Aorta (tissue), 5 donors: ENCODE data around the gene OR5B17. TPM values are rescaled to one million over a fixed set of nuclear protein-coding genes. Genes with fewer than 3 reads are reported as not detected.

Source experiments
- ATAC-seq: fragments of 200-7000 bp; cut with Tn5 transposase; one replicate; pipeline ENCODE4 v1.9.1; 2022; ENCODE audit warnings: moderate library complexity; ENCODE audit not compliant: low FRiP score
- DNase-seq, 2 donors: peaks; one replicate each; pipeline ENCODE4 v3.0.0-alpha.2; 2020
- H3K27ac ChIP-seq, 2 donors: one replicate each; pipeline ENCODE4 v1.5.1; 2013; ENCODE audit warnings: low read length in 2 of 2, mild to moderate bottlenecking in 2 of 2, moderate library complexity in 2 of 2, control low read depth in 1 of 2, inconsistent platforms in 1 of 2, low read depth in 1 of 2
- H3K27me3 ChIP-seq, 2 donors: one replicate each; pipeline ENCODE4 v1.6.1; 2013; ENCODE audit warnings: control low read depth in 1 of 2, low read length in 1 of 2, mild to moderate bottlenecking in 1 of 2, moderate library complexity in 1 of 2; ENCODE audit not compliant: insufficient read depth in 2 of 2, control insufficient read depth in 1 of 2
- H3K36me3 ChIP-seq, 2 donors: one replicate each; pipeline ENCODE4 v1.6.1; 2013; ENCODE audit warnings: control low read depth in 1 of 2, low read length in 1 of 2, mild to moderate bottlenecking in 1 of 2; ENCODE audit not compliant: insufficient read depth in 2 of 2, control insufficient read depth in 1 of 2
- H3K4me1 ChIP-seq, 2 donors: one replicate each; pipeline ENCODE4 v1.6.1; 2013; ENCODE audit warnings: low read length in 2 of 2, control low read depth in 1 of 2, mild to moderate bottlenecking in 1 of 2, moderate library complexity in 1 of 2; ENCODE audit not compliant: insufficient read depth in 2 of 2, control insufficient read depth in 1 of 2
- H3K4me3 ChIP-seq, 2 donors: one replicate each; pipeline ENCODE4 v1.5.1; 2013; ENCODE audit warnings: low read length in 2 of 2, control low read depth in 1 of 2, mild to moderate bottlenecking in 1 of 2
- H3K9me3 ChIP-seq: one replicate; pipeline ENCODE4 v1.6.1; 2013; ENCODE audit warnings: mild to moderate bottlenecking, low read length; ENCODE audit not compliant: control insufficient read depth
- WGBS, 2 donors: extraction: QIAGEN DNeasy Blood & Tissue Kit; methylation state at CpG; one replicate each; pipeline ENCODE4 v1.1.7; 2013; 5-methylcytosine and 5-hydroxymethylcytosine counted together
- intact Hi-C, 2 donors: fragments of 100-400 bp; cut with DNase I; formaldehyde crosslinking; loops; one replicate each; pipeline versions ENCODE4 v1.14.2 to v1.15.0; 2022
- polyA plus RNA-seq, 2 donors: library from polyadenylated mRNA; stranded (reverse); fragments of 200-250 nt; gene quantifications; one replicate each; pipeline ENCODE4 v1.2.3, GENCODE V29; 2013
- total RNA-seq, 2 donors: library from RNA; stranded (reverse); fragmentation: NEBNext Ultra II Directional; extraction: Animal tissue kit (Norgen Biotek cat#: 25700); gene quantifications; one replicate each; pipeline ENCODE4 v1.2.1, GENCODE V29; 2021
- donor health status: healthy with polysubstance abuse.
- donor health status: Bipolar disorder and iron deficiency.
- donor health status: DM: no; HTN: no; CAD: no.
- donor health status: DM: no; HTN: no; CAD: no.
- donor health status: DM: yes; HTN: yes; CAD: no.

The OR5B17 gene
- total and polyA plus RNA-seq, 4 donors, result not detected

DNA sequence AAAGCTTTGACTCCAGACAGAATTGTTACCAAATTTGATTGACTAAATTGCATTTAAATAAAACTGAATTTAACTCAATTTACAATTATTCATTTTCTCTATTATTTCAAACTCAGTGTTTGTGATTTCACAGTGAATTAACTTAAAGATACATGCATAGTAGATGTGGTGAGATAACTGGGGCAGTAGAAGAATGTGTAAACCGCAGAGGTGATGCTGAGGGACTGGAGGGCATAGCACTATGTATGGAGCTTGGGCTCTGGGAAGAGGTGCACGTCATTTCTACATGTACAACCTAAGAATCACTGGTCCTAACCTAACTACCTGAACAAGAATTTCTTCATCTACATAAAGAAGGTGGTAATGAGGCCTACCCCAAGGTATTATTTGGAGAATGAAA lies 13.7 kb downstream of the OR5B17 start:
- no peak for ATAC-seq
- no peaks in the 10 kb centered on the region for H3K4me1 ChIP-seq
- DNase-seq, result no peak
- intact Hi-C loops, result no loop called here
- no peaks in the 10 kb centered on the region for H3K9me3 ChIP-seq
- no peak overlapping the region for H3K27ac ChIP-seq
- 39 to 49% methylated on average over 2 of the region's 2 CpGs for WGBS, 2 donors
- no peaks in the 10 kb centered on the region for H3K27me3 ChIP-seq
- no peak overlapping the region for H3K4me3 ChIP-seq
- H3K36me3 ChIP-seq, result no peaks in the 10 kb centered on the region

DNA sequence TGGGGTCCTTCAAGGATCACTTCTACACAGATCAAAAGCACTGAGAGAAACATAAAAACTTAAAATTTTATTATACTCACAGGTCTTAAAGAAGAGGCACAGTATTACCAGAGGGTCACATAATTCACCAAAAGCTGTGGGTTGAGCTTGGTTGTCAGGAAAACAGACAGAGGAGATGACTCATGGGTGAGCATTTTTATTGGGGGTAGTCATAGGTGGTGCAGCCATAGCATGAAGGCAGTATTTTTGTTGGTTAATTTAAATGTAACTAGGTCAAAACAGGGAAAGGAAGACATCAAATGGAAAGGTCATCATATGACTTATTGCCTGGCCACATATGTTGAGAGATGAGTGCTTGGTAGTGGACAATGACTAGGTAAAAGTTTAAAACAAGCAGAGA lies 24.2 kb downstream of the OR5B17 start:
- Histone ChIP-seq H3K36me3 (no peaks in the 10 kb centered on the region), H3K4me3 (no peak overlapping the region), H3K9me3 (no peaks in the 10 kb centered on the region), H3K27ac (no peak overlapping the region), H3K27me3 (no peaks in the 10 kb centered on the region), H3K4me1 (no peaks in the 10 kb centered on the region)
- intact Hi-C loops, result no loop called here
- no peak for ATAC-seq
- no peak for DNase-seq

DNA sequence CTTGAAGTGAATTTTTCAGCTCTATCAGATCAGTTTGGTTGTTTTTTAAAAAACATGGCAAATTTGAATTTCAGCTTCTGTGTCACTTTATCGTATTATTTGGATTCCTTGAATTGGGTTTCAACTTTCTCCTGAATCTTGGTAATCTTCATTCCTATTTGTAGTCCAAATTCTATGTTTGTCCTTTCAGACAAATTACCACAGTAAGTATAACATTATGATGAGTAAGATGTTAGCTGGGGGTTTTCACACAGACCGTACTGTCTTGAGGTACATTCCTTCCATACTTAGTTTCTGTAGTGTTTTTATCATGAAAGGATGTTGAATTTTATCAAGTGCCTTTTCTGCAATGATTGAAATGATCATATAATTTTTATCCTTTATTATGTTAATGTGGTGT lies 28.0 kb downstream of the OR5B17 start:
- ATAC-seq, result no peak
- Histone ChIP-seq H3K9me3 (no peaks in the 10 kb centered on the region), H3K4me1 (no peaks in the 10 kb centered on the region), H3K4me3 (no peak overlapping the region), H3K27me3 (no peaks in the 10 kb centered on the region), H3K27ac (no peak overlapping the region), H3K36me3 (no peaks in the 10 kb centered on the region)
- DNase-seq, result no peak
- intact Hi-C loops, result no loop called here
- 71 to 77% methylated on average over 2 of the region's 2 CpGs for WGBS, 2 donors

DNA sequence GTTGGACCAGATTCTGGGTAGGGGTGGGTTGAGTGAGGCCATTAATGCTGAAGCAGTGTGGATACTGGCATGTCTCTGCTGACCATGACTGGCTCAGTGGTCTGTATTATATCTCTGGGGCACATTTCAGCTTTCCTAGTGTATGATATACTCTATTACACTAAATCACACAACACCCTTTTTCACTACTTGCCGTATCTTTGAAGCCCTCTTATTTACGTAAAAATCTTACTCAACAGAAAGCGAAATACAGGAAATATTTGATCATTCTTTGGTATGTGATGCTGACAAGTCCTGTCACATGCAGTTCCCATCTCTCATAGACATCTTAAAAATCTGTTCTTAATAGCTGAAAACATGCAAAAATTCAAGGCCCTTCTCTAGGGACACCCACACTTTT lies 40.3 kb downstream of the OR5B17 start:
- Histone ChIP-seq H3K27me3 (no peaks in the 10 kb centered on the region), H3K9me3 (no peaks in the 10 kb centered on the region), H3K4me3 (no peak overlapping the region), H3K27ac (no peak overlapping the region), H3K4me1 (no peaks in the 10 kb centered on the region), H3K36me3 (no peaks in the 10 kb centered on the region)
- no peak for ATAC-seq
- WGBS, 2 donors, result 3 to 20% methylated on average over 3 of the region's 3 CpGs
- intact Hi-C loops, result no loop called here
- DNase-seq, result no peak

DNA sequence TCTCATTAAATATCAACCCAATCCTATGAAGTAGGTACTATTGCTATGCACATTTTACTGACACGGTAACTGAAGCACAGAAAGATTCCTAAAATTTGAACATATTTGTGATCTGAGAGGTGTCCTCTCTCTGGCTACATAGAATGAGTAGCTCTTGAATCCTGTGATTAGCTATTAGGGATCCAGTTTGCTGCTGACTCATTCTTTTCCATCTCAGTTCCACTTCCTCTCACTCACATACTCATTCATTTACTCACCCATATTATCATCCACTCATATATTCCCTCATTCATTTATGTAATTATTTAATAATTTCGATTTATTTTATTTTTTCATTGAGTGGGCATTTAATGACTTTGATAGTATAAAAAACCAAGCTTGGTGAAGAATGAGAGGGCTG lies 42.7 kb downstream of the OR5B17 start:
- no peak for ATAC-seq
- H3K27me3 ChIP-seq, result no peaks in the 10 kb centered on the region
- WGBS, 2 donors, result 64 to 70% methylated on average over 2 of the region's 2 CpGs

More for the DNA sequence above, 42.7 kb downstream of the OR5B17 start:
- Histone ChIP-seq H3K4me1 (no peaks in the 10 kb centered on the region), H3K4me3 (no peak overlapping the region), H3K9me3 (no peaks in the 10 kb centered on the region), H3K36me3 (no peaks in the 10 kb centered on the region), H3K27ac (no peak overlapping the region)
- intact Hi-C loops, result no loop called here
- DNase-seq, result no peak

Other genes with a start within 250 kb of the OR5B17 start
- not detected for gene OR9I1, start 233.5 kb downstream of the OR5B17 start, total RNA-seq
- not detected for gene OR9I1, start 233.5 kb downstream of the OR5B17 start, polyA plus RNA-seq
- gene OR9Q2, start 170.0 kb downstream of the OR5B17 start, total RNA-seq, result not detected
- gene OR9Q2, start 170.0 kb downstream of the OR5B17 start, polyA plus RNA-seq, result not detected
- not detected for gene OR1S2, start 154.9 kb downstream of the OR5B17 start, total RNA-seq
- gene OR1S2, start 154.9 kb downstream of the OR5B17 start, polyA plus RNA-seq, result not detected
- gene OR1S1, start 146.3 kb downstream of the OR5B17 start, total RNA-seq, result not detected
- gene OR1S1, start 146.3 kb downstream of the OR5B17 start, polyA plus RNA-seq, result not detected
- gene OR10Q1, start 130.2 kb downstream of the OR5B17 start, total RNA-seq, result not detected
- gene OR10Q1, start 130.2 kb downstream of the OR5B17 start, polyA plus RNA-seq, result not detected
- not detected for gene OR10W1, start 90.8 kb downstream of the OR5B17 start, total RNA-seq
- not detected for gene OR10W1, start 90.8 kb downstream of the OR5B17 start, polyA plus RNA-seq
- gene OR5B3, start 47.8 kb upstream of the OR5B17 start, total RNA-seq, result not detected
- gene OR5B3, start 47.8 kb upstream of the OR5B17 start, polyA plus RNA-seq, result not detected
- not detected for gene OR5B2, start 69.1 kb upstream of the OR5B17 start, total RNA-seq
- gene OR5B2, start 69.1 kb upstream of the OR5B17 start, polyA plus RNA-seq, result not detected
- gene OR5B12, start 83.2 kb upstream of the OR5B17 start, total RNA-seq, result not detected
- gene OR5B12, start 83.2 kb upstream of the OR5B17 start, polyA plus RNA-seq, result not detected
- gene OR5B21, start 149.0 kb upstream of the OR5B17 start, total RNA-seq, result not detected
- not detected for gene OR5B21, start 149.0 kb upstream of the OR5B17 start, polyA plus RNA-seq
- gene LPXN, start 216.8 kb upstream of the OR5B17 start, total RNA-seq, result 10 to 100 TPM; 15.0 to 20.4 TPM
- 1 to 10 TPM; 7.0 to 8.3 TPM for gene LPXN, start 216.8 kb upstream of the OR5B17 start, polyA plus RNA-seq
- gene ZFP91, start 220.0 kb upstream of the OR5B17 start, total RNA-seq, result 10 to 100 TPM; 51.1 to 57.1 TPM
- 10 to 100 TPM; 20.3 to 38.2 TPM for gene ZFP91, start 220.0 kb upstream of the OR5B17 start, polyA plus RNA-seq